ENCODE data around the gene WWTR1.

Gene WWTR1

GRCh38 chr3:149476225-149476624, 181.6 kb downstream of the WWTR1 start:
- no peak for TF ChIP-seq SPI1 (IDR thresholded peaks at IDR 0.05; ENCODE audit: low read depth, low read length)
- no peak for TF ChIP-seq POLR2AphosphoS5 (IDR thresholded peaks at IDR 0.05; ENCODE audit: low read depth, low read length)
- TF ChIP-seq POLR2A (IDR thresholded peaks at IDR 0.05; ENCODE audit: low read depth, low read length): no peak
- TF ChIP-seq TAF1 (IDR thresholded peaks at IDR 0.05; ENCODE audit: low read depth, low read length): no peak
- TF ChIP-seq POU2F2 (IDR thresholded peaks at IDR 0.05; ENCODE audit: low read depth, low read length): no peak
- no peak for FAIRE-seq
- no peak for DNase-seq (ENCODE audit: insufficient read length, low spot score)

- FAIRE-seq: no peak
These were observed 182.3 kb downstream of the WWTR1 start for GRCh38 chr3:149475451-149476060.

GRCh38 chr3:149474250-149474817, 183.5 kb downstream of the WWTR1 start, which contains the start of gene TM4SF4:
TM4SF4 (plus strand) TSS chr3:149474697; CDS start chr3:149474878, 181 bp downstream.
- no peak for TF ChIP-seq POU2F2 (IDR thresholded peaks at IDR 0.05; ENCODE audit: low read depth, low read length)
- TF ChIP-seq POLR2AphosphoS5 (IDR thresholded peaks at IDR 0.05; ENCODE audit: low read depth, low read length): no peak
- no peak for TF ChIP-seq PAX5 (IDR thresholded peaks at IDR 0.05; ENCODE audit: insufficient read depth, low read length, severe bottlenecking)
- TF ChIP-seq POLR2A (IDR thresholded peaks at IDR 0.05; ENCODE audit: low read depth, low read length): no peak
- no peak for TF ChIP-seq TAF1 (IDR thresholded peaks at IDR 0.05; ENCODE audit: low read depth, low read length)
- no peak for TF ChIP-seq SPI1 (IDR thresholded peaks at IDR 0.05; ENCODE audit: low read depth, low read length)
- DNase-seq (ENCODE audit: insufficient read length, low spot score) (no peak), FAIRE-seq (no peak)

More at GRCh38 chr3:149475451-149476060, 182.3 kb downstream of the WWTR1 start:
- no peak for TF ChIP-seq TAF1 (IDR thresholded peaks at IDR 0.05; ENCODE audit: low read depth, low read length)
- TF ChIP-seq PAX5 (IDR thresholded peaks at IDR 0.05; ENCODE audit: insufficient read depth, low read length, severe bottlenecking): no peak
- no peak for TF ChIP-seq POLR2AphosphoS5 (IDR thresholded peaks at IDR 0.05; ENCODE audit: low read depth, low read length)
- TF ChIP-seq POLR2A (IDR thresholded peaks at IDR 0.05; ENCODE audit: low read depth, low read length): no peak
- DNase-seq (ENCODE audit: insufficient read length, low spot score): no peak

- TF ChIP-seq TAF1 (IDR thresholded peaks at IDR 0.05; ENCODE audit: low read depth, low read length) (no peak), PAX5 (IDR thresholded peaks at IDR 0.05; ENCODE audit: insufficient read depth, low read length, severe bottlenecking) (no peak), POLR2A (IDR thresholded peaks at IDR 0.05; ENCODE audit: low read depth, low read length) (no peak), POLR2AphosphoS5 (IDR thresholded peaks at IDR 0.05; ENCODE audit: low read depth, low read length) (no peak), POU2F2 (IDR thresholded peaks at IDR 0.05; ENCODE audit: low read depth, low read length) (no peak), SPI1 (IDR thresholded peaks at IDR 0.05; ENCODE audit: low read depth, low read length) (no peak)
- DNase-seq (ENCODE audit: insufficient read length, low spot score) (no peak), FAIRE-seq (no peak)
These were observed 184.2 kb downstream of the WWTR1 start for GRCh38 chr3:149473357-149474249.

- FAIRE-seq (no peak), DNase-seq (ENCODE audit: insufficient read length, low spot score) (no peak)
- TF ChIP-seq POU2F2 (IDR thresholded peaks at IDR 0.05; ENCODE audit: low read depth, low read length): no peak
- TF ChIP-seq POLR2A (IDR thresholded peaks at IDR 0.05; ENCODE audit: low read depth, low read length): no peak
- no peak for TF ChIP-seq PAX5 (IDR thresholded peaks at IDR 0.05; ENCODE audit: insufficient read depth, low read length, severe bottlenecking)
- TF ChIP-seq TAF1 (IDR thresholded peaks at IDR 0.05; ENCODE audit: low read depth, low read length): no peak
- TF ChIP-seq POLR2AphosphoS5 (IDR thresholded peaks at IDR 0.05; ENCODE audit: low read depth, low read length): no peak
- no peak for TF ChIP-seq SPI1 (IDR thresholded peaks at IDR 0.05; ENCODE audit: low read depth, low read length)
These were observed 185.6 kb downstream of the WWTR1 start for GRCh38 chr3:149472030-149472797.

- TF ChIP-seq POLR2A (IDR thresholded peaks at IDR 0.05; ENCODE audit: low read depth, low read length) (no peak), POLR2AphosphoS5 (IDR thresholded peaks at IDR 0.05; ENCODE audit: low read depth, low read length) (no peak), SPI1 (IDR thresholded peaks at IDR 0.05; ENCODE audit: low read depth, low read length) (no peak), POU2F2 (IDR thresholded peaks at IDR 0.05; ENCODE audit: low read depth, low read length) (no peak), TAF1 (IDR thresholded peaks at IDR 0.05; ENCODE audit: low read depth, low read length) (no peak), PAX5 (IDR thresholded peaks at IDR 0.05; ENCODE audit: insufficient read depth, low read length, severe bottlenecking) (no peak)
- FAIRE-seq (no peak), DNase-seq (ENCODE audit: insufficient read length, low spot score) (no peak)
These were observed 187.4 kb downstream of the WWTR1 start for GRCh38 chr3:149470381-149470780.

- no peak for FAIRE-seq
- DNase-seq (ENCODE audit: insufficient read length, low spot score): no peak
- no peak for TF ChIP-seq SPI1 (IDR thresholded peaks at IDR 0.05; ENCODE audit: low read depth, low read length)
- TF ChIP-seq POLR2AphosphoS5 (IDR thresholded peaks at IDR 0.05; ENCODE audit: low read depth, low read length): no peak
- no peak for TF ChIP-seq PAX5 (IDR thresholded peaks at IDR 0.05; ENCODE audit: insufficient read depth, low read length, severe bottlenecking)
- TF ChIP-seq TAF1 (IDR thresholded peaks at IDR 0.05; ENCODE audit: low read depth, low read length): no peak
- no peak for TF ChIP-seq POU2F2 (IDR thresholded peaks at IDR 0.05; ENCODE audit: low read depth, low read length)
- TF ChIP-seq POLR2A (IDR thresholded peaks at IDR 0.05; ENCODE audit: low read depth, low read length): no peak
These were observed 189.2 kb downstream of the WWTR1 start for GRCh38 chr3:149468504-149469212.

Measured in GM12891 (cell line).